GM18520 (cell line): ENCODE measurements around the gene CUEDC1.
"Not testable (repeated sequence)": the region's sequence is repeated elsewhere in the genome, so short reads cannot be mapped to it uniquely, and the experiment has no call there.

ENCODE experiments used
- ATAC-seq: cut with Tn5 transposase; IDR thresholded peaks from one replicate; pipeline ENCODE4 v1.9.1; 2021; ENCODE audit not compliant: unreplicated experiment

The CUEDC1 gene

DNA sequence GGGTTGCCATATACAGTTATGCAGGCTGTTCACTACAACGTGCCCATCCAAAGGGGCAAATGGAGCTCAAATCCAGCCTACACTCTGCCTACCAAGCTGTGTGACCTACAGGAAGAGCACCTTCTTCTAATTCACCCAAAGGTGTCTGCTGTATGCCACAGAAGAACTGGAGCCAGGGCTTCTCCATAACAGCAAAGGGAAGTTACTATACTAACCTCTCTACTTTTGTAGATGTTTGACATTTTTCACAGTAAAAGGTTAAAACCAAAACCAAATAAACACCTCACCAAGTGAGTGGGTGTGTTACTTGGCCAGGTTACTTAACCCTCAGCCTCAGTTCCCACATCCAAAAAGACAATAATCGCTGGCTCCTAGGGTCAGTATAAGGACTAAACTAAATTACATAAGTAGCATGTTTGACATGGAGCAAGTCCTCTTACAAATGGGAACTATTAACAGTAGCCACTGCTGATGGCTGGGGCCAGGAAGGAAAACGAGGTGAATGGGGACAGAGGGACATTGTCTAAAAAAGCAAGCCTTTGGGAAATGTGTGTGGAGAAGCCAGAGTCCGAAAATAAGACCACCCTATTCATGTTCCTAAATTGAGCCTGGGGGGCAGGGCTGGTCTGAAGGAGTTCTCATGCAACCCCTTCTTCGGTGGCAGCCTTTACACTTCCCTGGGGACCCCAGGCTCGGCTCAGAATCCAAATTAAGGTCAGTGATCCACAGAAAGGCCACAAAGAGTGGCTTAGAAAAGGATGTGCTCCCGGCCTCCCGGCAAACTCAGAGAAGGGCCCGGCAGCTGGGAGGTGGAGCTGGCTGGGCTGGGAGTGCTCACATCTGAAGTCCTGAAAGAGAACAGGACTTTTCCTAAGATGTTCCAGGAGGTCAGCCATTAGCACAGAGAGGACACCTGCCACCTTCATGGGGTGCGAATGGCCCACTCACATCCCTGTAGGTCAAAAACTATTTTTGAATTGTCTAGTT is 13.5 kb downstream of the CUEDC1 start:
- ATAC-seq = no peak

DNA sequence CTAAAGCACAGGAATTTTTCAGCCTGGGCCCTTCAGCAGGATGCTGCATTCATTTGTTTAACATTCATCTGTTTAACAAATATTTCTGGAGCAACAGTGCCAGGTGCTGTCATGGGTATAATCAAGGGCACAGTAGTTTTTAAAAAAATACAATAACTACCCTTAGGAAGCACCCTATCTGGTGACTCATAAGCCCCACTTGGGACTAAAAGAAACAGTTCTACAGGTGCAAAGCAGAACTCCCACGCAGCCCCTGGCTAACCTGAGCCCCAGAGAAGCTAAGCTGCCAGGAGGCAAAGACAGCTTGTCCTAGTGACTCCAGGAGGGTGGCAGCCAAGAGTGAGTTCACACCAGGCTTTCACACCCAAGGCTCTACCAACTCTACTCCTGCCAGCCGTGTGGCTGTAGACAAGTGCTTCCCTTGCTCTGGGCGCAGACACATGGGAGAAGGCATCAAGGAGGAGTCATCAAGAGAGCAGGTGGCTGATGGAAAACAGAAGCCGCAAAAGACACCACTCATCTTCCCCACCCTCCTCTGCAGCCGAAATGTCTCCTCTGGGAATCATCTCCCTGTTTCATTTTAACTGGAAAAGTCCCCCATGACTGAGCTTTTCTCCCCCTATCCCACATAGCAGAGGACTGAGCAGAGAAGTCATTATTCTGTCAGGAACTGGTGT is 14.4 kb downstream of the CUEDC1 start:
- no peak for ATAC-seq

DNA sequence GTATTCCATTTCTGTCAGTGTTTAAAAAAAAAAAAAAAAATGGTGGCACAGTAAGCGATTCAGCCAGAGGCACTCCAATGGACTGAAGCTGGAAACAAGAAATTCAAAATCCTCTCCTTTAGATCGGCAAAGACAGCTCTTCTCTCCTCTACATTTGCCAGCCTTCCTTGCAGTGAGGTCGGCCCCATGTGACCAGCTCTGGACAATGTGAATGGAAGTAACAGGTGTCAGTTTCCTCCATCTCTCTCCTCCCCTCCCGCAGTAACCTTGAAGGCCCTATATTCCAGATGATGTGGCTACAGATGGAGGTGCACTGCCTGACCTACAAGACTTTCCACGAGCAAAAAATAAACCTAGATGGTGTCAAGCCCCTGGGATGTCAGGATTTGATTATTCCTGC is 15.0 kb downstream of the CUEDC1 start:
- no peak for ATAC-seq

DNA sequence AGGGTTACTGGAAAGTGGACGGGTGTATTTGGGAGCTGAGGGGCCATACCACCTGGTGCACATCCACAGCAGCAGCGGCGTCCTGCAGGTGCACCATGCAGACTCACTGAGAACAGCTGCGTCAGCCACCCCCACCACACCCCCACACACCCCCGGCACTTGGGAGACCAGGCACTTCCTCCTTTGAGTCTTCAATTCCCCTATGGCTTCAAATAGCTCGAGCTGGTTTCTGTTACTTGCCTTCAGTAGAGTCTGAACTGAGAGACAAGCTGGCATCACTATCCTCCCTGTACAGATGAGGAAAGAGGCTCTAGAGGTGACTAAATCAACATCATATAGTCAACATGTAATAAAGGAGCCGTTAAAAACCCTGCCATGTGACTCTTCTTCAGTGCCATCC is 15.4 kb downstream of the CUEDC1 start:
- peak; percentile 37 for ATAC-seq

DNA sequence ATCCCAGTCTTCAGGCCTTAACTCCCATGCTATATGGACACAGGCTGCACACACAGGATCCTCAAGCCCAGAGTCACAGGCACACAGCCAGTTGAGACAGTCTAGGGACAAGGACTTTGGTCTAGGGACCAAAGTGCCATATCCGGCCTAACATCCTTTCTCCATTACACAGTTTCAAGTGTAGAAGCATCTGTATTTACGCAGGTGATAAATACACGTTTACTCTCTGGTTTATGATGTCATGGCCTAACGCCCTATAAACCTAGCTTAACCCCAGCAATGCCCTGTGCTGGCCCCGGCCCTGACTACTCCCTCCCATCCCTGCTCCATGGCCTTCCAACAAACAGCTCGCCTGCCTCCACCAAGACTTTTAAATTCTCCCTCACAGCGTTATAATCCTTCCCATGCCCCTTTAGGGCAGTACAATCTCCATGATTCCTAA is 17.1 kb downstream of the CUEDC1 start:
- no peak for ATAC-seq

DNA sequence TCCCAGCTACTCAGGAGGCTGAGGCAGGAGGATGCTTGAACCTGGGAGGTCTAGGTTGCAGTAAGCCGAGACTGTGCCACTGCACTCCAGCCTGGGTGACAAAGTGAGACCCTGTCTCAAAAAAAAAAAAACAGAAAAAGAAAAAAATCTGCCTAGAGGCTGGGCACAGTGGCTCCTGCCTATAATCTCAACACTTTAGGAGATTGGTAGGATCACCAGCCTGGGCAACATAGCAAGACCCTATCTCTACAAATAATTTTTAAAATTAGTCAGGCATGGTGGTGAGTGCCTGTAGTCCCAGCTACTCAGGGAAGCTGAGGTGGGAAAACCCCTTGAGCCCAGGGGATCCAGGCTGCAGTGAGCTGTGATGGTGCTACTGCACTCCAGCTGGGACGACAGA is 17.7 kb downstream of the CUEDC1 start:
- no peak for ATAC-seq

DNA sequence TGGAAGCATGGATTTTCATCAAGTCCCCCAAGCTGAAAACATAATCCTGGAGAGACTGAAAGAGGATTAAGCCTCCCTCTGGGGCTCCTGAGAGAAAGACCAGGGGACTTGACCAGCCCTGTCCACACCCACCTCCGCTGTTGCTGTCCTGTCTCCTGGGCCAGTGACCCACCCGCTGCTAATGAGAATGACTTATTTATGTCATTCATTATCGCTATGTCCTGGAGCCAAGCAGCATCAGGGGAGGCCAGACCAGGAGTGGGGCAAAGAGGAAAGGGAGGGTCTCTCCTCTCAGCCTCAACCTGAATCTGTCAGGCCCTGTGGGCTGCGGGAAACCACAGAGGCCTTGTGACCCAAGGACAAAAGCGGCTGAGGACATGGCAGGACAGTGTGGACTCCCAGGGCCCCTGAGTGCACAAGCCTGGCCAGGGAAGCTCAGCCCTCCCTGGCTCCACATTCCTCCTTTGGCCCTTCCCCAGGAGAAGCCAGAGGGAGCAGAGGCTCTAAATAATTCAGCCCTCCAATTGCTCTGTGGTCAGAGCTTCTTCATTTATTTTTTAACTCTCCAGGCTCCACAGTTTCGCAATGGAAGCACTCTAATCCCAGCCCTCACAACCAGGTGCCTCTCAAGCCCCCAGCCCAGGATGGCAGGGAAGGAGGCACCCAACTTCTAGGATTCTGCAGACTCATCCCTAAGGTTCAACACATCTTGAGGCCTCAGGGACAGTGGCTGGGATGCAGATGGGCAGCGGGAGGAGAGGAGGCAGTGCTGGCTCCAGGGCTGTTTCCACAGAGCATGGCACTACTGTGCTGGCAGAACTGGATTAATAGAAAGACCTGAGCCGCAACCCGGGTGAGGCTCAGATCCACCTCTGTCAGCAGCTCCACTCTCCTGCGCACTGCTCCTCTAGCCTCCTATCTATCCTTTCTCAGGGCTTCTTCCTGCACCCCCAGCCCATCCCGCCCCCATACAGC is 19.1 kb downstream of the CUEDC1 start:
- no peak for ATAC-seq

DNA sequence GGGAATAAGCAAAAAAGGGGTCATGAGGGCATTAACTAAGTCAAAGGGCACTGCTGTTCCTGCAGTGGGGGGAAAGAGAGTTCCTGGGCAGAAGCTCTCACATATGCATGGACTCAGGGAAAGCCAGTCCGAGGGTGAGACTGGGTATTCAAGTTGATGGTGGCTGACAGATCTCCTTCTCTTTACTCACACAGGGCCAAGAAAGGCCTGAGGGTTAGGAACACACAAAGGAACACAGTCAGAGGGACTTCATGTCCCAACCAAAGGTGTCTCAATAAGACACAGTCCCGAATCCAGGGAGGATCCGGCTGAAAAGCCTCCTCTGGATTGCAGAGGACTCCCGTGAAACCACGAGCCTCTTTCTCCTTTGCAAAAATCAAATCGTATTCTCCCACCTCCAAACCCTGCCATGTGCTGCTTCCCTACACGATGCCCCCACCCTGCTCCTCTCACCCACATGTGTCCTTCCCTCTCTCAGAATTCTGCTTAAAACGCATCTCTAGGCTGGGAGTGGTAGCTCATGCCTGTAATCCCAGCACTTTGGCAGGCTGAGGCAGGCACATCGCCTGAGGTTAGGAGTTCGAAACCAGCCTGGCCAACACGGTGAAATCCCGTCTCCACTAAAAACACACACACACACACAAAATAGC is 23.6 kb downstream of the CUEDC1 start:
- ATAC-seq = no peak

DNA sequence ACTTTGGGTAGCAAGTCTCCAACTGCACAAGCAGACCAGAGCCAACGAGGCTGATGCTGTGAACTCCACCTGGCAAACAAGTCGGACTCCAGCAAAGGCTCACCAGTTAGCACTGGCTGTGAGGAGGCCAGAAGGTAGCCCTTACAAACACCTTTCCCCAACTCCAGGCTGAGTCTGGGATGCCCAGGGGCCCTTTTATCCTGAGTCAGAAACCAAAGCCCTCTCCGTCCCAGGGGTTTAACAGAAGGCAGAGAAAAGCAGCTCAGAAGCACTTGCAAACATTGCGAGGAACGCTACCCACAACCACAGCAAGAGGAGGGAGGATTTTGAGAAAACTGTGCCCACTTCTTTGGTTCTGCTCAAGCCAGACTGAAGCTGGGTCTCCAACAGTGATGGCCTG is 25.0 kb downstream of the CUEDC1 start:
- ATAC-seq = no peak

DNA sequence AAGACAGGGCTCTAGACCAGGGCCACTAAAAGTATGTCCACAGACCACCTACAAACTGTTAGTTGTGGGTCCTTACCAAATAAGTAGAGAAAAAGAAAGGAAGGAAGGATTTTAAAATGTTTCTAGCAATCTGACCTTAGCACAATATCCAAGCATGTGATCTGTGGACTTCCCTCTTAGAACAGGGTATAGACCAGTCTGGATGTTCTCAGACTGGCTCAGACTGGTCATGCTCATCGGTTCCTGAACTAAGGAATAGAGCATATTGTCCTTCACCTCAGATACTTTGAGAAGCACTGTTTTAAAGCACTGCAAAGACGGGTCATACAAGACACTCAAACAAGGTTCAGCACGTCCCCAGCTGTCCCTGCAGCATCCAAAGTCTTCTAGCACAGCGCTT is 25.8 kb downstream of the CUEDC1 start:
- ATAC-seq = no peak

DNA sequence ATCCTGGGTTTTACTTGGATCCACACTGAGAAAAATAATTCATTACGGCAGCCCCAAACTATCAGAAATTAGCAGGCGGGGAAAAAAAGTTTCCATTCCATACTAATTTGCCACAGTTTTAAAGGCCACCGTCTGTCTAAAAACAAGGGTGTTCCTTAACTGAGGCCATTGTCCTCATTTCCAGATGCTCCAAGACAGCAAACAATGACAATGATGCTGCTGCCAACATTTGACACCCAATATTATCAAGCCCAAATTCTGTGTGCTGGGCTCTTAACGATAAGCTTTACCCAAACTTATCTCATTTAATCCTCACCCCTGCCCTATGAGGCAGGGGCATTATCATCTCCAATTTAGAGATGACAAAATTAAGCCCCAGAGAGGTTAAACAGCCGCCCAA is 26.3 kb downstream of the CUEDC1 start:
- ATAC-seq = no peak

DNA sequence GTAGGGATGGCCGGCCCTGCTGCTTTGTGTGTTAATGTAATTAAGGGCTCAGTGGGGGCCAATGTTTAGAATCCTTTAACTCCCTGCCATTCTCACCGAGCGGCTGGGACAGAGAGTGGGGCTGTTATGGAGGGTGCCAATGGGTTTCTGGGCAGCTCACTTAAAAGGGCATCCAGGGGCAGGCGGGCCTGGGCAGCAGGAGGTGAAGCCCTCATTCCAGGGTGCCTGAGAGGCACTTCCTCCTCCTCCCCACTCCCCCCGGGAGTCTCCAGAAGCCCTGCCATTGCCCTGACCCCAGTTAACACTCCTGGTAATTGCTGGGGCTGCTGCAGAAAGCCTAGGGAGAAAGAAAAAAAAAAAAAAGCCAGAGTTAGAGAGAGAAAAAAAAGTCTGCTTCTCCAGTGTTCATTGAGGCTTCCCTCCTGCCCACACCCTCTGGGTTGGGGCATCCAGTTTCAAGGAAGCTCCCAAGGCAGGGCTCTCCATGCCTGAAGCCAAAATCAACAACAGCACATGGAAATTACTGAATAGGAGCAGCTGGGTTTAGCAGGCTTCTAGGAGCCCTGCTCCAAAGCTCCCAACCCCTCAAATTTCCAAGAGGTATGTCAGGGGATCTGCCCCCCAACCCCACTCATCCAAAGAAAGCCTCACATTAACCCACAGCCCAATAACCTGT is 28.0 kb downstream of the CUEDC1 start:
- ATAC-seq = no peak

DNA sequence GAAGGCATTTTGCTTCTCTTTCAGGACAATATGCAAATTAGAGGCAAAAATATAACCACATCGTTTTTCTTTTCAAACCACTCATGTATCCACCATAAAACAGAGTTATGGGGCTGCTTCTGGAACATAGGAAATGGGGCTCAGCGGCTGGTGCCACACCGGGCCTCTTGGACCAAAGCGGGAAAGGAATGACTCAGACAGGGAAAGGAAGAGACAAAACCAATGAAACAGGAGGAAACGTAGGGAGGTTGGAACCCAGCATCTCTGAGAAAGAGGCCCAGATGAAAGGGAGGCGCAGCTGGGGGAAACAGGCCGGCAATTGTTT is 28.5 kb downstream of the CUEDC1 start:
- ATAC-seq = no peak

DNA sequence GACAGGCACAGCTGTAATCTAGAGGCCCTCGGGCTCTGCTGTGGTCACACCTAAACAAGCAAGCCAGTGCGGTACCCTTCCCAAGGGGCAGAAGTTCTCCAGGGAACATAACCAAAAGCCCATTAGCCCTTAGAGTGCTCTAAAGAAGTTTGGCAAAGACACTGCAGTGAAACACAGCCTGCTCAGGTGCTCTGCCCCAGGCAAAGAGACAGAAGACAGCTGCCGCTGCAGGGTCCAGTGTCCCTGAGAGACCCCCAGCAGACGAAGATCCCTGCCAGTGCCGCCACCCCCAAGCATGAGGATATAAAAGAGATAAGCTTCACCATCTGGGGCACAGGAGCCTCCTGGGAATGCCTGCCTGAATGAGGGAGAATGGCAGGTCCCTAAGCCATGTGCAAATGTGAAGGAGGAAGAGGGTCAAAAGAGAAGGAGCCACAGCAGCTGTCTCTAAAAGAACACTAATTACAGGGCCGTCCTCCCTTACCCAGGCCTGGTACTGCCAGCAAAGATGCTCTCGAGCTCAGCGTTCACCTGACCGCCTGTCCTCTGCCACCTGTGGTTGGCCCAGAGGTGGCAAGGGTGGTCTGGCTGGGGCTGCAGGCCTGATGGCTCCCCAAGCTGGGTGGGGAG is 29.7 kb downstream of the CUEDC1 start:
- no peak for ATAC-seq

DNA sequence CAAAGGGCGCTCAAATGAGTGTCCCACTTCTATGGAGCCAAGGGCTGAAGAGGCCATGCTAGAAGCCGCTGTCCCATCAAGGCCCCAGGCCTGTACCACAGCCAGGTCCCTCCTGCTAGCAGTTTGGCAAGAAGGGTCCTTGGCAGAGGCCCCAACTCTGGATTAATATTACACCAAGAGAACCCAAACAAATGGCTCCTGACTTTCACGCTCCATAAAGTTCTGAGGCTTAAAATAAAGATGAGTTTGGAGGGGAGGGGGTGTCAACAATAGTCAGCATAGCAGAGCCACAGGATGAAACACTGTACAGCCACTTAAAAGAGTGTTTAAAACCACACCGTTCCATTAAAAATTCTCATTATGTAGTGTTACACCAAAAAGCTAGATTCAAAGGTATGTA is 30.5 kb downstream of the CUEDC1 start:
- ATAC-seq = no peak

DNA sequence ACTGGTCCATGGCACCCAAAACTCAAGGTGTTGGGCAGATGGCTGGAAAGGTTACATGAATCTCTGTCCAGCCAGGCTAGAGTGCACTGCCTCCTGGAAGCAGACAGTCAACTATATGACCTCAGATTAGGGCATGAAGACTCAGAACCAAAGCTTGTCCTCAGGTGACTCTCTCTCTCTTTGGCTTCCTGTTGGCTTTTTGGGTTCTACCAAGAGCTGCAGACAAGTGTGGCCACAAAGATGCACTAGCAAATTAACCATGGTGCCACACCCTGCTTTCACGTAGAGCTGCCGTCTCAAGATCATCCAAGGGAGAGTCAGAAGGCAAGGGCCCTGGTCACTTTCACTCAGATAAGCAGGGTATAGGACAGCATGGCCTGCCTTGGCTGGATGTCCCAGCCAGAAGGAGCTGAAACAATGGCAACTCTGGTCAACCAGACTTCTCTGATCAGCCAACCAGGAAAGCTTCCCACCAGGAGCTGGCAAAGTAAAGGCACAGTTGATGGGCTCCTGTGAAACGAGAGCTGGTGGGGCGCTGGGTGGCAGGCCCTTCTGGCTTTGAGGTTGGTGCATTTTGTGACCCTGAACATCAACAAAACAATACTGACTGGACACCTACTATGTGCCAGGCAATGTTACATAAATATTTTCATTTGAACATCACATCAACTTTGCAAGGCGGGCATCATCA is 31.9 kb downstream of the CUEDC1 start:
- ATAC-seq = no peak

DNA sequence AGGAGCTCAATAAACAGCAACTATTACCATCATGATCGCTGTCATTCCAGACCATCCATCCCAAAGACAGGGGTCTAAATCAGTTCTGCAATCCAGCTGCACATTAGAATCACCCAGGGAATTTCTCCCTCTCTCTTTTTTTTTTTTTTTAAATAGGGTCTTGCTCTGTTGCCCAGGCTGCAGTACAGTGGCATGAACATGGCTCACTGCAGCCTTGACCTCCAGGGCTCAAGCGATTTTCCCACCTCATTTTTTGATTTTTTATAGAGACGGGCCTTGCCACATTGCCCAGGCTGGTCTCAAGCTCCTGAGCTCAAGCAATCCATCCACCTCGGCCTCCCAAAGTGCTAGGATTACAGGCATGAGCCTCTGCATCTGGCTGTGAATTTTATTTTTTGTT is 32.5 kb downstream of the CUEDC1 start:
- not testable (repeated sequence) for ATAC-seq

DNA sequence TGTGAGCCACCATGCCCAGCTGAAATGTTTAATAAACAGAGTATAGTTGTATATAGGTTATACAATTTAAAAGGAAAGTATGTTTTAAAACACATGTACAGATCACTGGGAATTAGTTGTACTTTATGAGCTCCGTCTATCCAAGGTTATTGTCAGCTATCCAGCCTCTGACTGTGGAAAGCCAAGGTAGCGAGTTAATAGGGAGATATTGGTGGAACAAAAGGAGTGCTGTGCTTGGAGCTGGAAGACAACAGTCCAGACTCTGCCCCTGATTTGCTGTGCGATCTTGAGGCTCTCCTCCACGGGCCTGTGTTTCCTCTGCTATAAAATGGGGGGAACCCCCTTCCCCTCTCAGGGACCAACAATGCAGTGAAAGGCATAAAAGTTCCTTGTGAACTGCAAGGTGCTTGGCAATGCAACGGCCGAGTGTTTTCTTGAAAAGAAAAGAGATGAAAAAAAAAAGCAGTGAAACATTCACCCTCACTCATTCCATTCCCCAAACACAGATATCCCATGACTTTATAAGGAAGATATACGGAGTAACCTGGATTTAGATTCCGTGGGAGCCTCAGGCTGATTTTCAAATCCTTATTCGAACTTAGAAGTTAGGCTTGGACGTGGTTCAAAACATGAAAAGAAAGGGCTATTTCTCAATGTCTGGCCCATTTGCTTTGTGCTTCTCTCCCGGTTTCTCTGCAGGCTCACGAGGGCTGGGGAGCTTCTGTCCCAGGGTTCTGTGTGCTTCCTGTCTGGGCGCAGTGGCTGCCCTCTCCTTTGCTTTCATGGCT is 34.1 kb downstream of the CUEDC1 start:
- no peak for ATAC-seq
